NCI-H446 treated with DMSO at 0.1 percent for 48 hours (cell line): Measurements from ENCODE around the gene UBA7.

ENCODE experiments used
- DNase-seq: peaks from one replicate; lab custom pipeline; 2025; lab: John Stamatoyannopoulos, UW

UBA7 gene

GRCh38 chr3:49805897-49806701 is 7.7 kb downstream of the UBA7 start:
- no peak for DNase-seq

DNA sequence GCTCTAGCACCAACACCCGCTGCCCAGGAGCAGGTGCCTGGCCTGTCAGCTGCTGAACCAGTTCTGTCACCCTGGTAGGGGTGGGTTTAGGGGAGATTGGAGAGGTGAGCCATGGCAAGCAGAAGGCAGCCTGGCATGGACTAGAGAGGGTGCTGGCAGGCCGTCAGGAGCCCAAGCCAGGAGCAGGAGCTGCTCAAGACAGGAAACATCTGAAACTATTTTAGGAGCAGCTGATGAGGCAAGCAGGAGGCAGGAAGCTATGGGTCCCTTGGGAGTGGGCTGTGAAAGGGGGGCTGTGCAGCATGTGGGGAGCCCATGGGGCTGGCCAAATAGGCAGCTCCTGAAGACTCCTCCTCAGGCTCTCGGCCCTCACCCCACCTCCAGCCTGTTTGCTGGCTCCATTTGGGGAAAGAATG is 8.4 kb downstream of the UBA7 start:
- peak; percentile 61 for DNase-seq

DNA sequence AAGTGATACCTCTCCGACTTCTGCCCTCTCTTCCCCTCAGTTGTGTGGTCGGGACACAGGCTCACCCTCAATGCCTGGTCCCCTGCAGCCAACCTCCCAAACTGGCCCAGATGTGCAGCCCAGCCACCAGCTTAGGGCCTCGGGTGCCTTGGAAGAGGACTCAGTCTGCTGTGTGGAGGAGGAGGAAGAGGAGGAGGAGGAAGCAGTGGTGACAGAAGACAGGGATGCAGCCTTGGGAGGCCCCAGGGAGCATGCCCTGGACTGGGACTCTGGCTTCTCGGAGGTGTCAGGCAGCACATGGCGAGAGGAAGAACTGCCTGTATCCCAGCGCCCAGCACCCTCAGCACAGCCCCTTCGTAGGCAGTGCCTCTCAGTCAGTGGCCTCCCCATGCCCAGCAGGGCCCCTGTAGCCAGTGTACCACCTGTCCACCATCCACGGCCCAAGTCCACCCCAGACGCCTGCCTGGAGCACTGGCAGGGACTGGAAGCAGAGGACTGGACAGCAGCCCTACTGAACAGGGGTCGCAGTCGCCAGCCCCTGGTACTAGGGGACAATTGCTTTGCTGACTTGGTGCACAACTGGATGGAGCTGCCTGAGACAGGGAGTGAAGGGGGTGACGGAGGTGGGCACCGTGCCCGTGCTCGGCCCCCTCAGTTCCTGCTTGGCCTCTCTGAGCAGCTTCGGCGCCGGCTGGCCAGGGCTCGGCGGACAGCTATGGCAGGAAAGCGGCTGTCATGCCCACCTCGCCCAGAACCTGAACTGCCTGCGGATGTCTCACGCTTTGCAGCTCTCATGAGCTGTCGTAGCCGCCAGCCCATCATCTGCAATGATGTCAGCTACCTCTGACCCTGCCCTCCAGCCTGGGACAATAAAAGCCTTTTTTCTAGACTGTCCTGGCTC is 9.4 kb downstream of the UBA7 start:
- DNase-seq, result no peak

- no peak for DNase-seq
Observed at GRCh38 chr3:49803465-49804140, 10.2 kb downstream of the UBA7 start.

- peak; percentile 12 for DNase-seq
Observed at GRCh38 chr3:49802719-49803464, 10.9 kb downstream of the UBA7 start, which contains the start of gene INKA1. INKA1 (plus strand) TSS chr3:49803261; CDS start chr3:49803393, 132 bp downstream.

DNA sequence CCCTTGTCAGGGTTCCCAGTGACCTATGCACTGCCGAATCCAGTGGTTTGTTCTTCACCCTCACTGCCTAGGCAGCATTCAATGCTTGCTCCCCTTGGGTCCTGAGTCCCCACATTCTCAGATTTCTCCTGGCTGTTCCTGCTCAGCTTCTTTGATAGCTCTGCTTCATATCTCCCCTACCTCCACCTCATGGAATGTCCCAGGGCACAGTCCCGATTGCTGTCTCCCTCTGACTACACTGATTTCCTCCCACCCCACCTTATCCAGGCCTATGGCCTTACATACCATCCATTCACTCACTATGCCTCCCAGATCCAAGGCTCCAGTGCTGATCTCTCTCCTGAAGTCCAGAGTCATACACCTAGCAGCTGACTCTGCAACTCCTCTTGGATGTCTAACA is 12.6 kb downstream of the UBA7 start:
- DNase-seq, result no peak

DNA sequence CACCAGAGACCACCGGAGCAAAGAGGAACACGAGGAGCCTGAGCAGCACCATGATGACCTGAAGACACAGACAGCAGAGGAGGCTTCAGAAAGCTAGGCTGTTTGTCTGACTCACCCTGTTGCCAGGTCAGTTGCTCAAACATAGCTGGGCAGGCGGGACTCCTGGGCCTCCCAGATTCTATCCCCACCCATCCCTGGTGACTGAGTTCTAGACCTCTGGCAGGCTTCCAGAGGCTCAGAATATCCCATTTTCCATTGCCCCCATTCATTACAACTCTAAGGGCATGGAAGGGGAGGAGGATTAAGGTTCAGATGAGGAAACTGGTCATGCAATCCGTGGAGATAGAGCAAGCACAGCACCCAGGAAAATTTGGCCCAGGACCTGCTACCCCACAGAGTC is 14.0 kb downstream of the UBA7 start, which contains the start of gene CDHR4:
Gene CDHR4 (minus strand): TSS at position 113 of the 400 bp plus-strand sequence. CDS start 61 bp downstream, at position 52.
- no peak for DNase-seq

- DNase-seq, result no peak
Observed at GRCh38 chr3:49799105-49799504, 14.6 kb downstream of the UBA7 start.

DNA sequence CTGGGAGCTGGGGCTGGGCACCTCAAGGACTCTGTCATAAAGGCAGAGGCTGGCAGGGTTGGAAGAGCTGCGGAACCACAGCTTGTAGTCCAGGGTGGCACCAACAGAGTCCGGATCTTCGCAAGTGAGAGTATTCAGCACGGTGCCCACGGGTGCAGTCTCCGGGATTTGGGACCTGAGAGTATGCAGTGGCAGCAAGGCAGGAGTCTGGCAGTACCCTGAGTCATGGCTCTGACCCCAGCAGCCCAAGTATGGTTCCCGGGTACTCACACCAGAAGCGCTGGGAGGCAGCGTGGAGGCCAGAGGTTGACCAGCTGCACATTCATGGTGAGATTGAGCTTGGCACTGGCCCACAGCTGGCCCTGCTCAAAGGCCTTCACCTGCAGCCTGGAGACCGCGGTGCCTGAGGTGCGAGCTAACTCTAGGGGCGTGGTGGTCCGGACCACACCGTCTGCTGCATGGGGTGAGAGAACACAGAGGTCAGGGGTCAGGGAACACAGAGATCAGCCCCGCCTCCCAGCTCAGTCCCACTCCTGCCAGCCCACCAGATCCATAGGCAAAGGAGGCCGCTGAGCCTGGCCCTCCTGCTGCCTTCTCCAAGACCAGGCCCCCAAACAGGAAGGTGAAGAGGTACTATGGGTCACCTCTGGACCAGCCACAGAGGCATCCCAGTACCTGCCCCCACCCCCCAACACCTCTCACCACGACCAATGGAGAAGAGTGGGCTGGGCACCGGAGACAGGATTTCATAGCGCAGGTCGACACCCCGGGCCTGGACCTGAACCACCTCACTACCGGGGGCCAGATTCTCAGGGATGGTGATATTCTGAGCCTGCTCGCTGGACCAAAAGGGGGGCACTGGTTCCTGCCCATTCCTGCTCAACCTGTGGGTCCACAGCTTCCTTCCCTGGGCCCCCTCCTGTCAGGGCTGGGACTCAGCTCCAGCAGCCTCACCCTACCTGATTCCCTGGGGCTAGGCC is 18.5 kb downstream of the UBA7 start:
- DNase-seq, result no peak

DNA sequence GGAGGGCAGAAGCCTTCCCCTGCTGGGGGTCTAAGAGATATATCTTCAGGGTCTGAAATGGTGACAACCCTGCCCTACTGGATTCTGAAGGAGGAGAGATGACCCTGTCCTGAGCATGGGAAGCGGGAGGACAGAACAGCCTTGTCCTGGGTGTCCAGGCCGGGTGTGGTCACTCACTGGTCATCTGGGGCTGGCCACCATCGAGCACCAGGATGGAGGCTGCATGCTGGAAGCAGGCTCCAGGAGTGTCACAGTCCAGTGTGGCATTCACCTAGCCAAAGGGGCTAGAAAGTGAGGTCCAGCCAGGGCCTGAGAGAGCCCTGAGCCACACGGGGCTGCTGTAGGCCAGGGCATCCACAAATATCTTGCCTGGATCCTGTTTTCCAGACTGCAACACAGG is 19.3 kb downstream of the UBA7 start:
- DNase-seq, result no peak

DNA sequence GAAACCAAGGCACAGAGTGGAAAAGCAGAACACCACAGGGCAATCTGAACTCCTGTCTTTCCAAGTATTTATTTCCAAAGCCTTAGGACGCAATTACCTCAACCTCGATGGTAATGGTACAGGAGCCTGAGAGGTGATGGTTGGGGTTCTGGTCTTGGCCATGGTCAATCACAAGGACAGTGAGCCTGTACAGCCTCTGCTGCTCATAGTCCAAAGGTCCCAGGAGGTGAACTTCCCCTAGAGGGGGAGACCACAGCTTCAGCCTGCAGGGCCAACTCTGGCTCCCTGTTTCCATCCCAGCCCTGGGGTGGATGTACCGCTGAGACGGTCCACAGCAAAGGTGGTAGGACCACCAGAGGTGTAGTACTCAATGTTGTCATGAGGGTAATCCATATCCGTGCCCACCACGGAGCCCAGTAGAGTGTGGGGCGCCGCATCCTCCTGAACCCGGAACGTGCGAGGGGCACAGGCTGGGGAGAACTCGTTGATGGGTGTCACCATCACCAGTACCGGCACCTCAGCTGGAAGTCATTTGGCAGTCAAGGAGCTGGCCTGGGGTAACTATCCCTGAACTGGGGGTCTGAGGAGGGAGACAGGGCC is 20.2 kb downstream of the UBA7 start:
- DNase-seq, result no peak

- DNase-seq, result no peak
Observed at GRCh38 chr3:49792371-49793150, 21.2 kb downstream of the UBA7 start.

- DNase-seq, result no peak
Observed at GRCh38 chr3:49791571-49791970, 22.2 kb downstream of the UBA7 start.

DNA sequence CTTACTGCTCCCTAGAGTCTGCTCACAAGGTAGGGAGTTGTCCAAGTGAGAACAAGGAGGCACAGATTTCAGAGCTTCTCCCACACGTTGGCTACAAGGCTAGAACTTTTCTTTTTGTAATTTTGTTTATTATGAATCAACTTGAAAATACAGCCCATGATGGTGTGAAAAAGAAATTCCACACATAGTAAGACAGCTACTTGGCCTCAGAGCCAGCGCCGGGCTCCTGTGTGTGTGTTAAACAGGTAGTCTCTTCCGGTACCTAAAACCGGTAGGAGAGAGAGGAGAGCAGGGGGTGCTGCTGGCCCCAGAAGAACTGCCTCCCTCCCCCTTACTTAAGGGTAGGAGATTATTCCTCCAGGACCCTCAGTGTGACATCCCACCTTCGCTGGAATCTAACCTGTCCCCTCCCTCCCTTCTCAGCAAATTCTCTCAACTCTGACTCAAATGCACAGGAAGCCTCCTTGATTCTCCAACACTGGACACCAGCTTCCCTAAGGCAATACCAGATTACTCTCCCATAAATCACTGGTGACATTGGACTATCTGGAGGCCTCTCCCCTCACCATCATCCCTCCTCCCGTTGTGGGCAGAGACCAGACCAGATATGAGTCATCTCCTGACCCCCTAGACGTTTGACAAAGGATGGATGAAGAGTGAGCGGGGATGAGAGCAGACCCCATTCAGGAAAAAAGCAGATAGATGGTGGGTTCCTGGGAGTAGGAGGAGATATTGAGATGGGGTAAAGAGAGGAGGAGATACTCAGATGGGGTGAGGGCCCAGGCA is 22.9 kb downstream of the UBA7 start:
- no peak for DNase-seq

DNA sequence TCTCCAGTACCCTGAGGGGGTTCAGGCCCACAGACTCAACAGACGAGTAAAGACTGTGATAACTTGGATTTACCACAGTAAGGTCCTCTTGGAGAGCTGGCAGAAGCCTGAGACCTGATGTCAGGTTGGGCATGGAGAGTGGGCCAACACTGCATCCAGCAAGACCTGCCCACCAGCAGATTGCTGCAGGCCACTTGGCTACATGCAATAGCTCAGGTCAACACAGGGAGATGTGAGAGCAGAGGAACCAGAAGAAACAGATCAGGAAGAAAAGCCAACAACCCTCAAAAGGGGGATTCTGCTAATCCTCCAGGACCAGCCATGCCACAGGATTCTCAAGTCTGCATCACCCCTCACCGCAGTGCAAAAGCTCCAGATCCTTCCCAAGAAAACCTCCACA is 25.7 kb downstream of the UBA7 start:
- DNase-seq, result no peak

GRCh38 chr3:49787536-49787935 is 26.2 kb downstream of the UBA7 start:
- DNase-seq, result no peak

- no peak for DNase-seq
Observed at GRCh38 chr3:49787182-49787464, 26.6 kb downstream of the UBA7 start.

GRCh38 chr3:49786357-49787181 is 27.2 kb downstream of the UBA7 start, which contains the start of gene IP6K1:
IP6K1 (minus strand) TSS chr3:49786542; CDS start chr3:49748040, 38,502 bp downstream.
- DNase-seq, result peak; percentile 96
